Measurements from ENCODE around the gene AGMO.
A peak's percentile ranks its signal among the peaks of the same experiment; 100 is the strongest.

The AGMO gene

GRCh38 chr7:15199482-15199881, 362.3 kb downstream of the AGMO start:
- peak; percentile 25 to 39 for DNase-seq

- DNase-seq, result no peak
Observed at GRCh38 chr7:15197042-15197977, 364.5 kb downstream of the AGMO start.

- DNase-seq, result no peak
Observed at GRCh38 chr7:15178065-15178464, 383.8 kb downstream of the AGMO start.

GRCh38 chr7:15176089-15176488, 385.7 kb downstream of the AGMO start:
- DNase-seq, result no peak

GRCh38 chr7:15175152-15175551, 386.7 kb downstream of the AGMO start:
- no peak for DNase-seq

- no peak for DNase-seq
Observed at GRCh38 chr7:15174485-15174884, 387.3 kb downstream of the AGMO start.

- peak in 1 of 2 experiments; percentile 24 for DNase-seq
Observed at GRCh38 chr7:15168489-15168888, 393.3 kb downstream of the AGMO start.

- no peak for DNase-seq
Observed at GRCh38 chr7:15167912-15168311, 393.9 kb downstream of the AGMO start.

GRCh38 chr7:15166620-15167019, 395.2 kb downstream of the AGMO start:
- no peak for DNase-seq

- DNase-seq, result no peak
Observed at GRCh38 chr7:15159261-15159660, 402.6 kb downstream of the AGMO start.

GRCh38 chr7:15158141-15158810, 403.5 kb downstream of the AGMO start:
- DNase-seq, result no peak
